ENCODE measurements around the gene NAPB. TPM values are rescaled to one million over a fixed set of nuclear protein-coding genes. Genes with fewer than 3 reads are reported as not detected.

The NAPB gene
- total and polyA plus RNA-seq, 2 of the 8 experiments (the other 6 are each of a cell fraction or from before 2014, with no cell fraction given), result 6.2 to 12.3 TPM

- TF ChIP-seq, protein P1, sequence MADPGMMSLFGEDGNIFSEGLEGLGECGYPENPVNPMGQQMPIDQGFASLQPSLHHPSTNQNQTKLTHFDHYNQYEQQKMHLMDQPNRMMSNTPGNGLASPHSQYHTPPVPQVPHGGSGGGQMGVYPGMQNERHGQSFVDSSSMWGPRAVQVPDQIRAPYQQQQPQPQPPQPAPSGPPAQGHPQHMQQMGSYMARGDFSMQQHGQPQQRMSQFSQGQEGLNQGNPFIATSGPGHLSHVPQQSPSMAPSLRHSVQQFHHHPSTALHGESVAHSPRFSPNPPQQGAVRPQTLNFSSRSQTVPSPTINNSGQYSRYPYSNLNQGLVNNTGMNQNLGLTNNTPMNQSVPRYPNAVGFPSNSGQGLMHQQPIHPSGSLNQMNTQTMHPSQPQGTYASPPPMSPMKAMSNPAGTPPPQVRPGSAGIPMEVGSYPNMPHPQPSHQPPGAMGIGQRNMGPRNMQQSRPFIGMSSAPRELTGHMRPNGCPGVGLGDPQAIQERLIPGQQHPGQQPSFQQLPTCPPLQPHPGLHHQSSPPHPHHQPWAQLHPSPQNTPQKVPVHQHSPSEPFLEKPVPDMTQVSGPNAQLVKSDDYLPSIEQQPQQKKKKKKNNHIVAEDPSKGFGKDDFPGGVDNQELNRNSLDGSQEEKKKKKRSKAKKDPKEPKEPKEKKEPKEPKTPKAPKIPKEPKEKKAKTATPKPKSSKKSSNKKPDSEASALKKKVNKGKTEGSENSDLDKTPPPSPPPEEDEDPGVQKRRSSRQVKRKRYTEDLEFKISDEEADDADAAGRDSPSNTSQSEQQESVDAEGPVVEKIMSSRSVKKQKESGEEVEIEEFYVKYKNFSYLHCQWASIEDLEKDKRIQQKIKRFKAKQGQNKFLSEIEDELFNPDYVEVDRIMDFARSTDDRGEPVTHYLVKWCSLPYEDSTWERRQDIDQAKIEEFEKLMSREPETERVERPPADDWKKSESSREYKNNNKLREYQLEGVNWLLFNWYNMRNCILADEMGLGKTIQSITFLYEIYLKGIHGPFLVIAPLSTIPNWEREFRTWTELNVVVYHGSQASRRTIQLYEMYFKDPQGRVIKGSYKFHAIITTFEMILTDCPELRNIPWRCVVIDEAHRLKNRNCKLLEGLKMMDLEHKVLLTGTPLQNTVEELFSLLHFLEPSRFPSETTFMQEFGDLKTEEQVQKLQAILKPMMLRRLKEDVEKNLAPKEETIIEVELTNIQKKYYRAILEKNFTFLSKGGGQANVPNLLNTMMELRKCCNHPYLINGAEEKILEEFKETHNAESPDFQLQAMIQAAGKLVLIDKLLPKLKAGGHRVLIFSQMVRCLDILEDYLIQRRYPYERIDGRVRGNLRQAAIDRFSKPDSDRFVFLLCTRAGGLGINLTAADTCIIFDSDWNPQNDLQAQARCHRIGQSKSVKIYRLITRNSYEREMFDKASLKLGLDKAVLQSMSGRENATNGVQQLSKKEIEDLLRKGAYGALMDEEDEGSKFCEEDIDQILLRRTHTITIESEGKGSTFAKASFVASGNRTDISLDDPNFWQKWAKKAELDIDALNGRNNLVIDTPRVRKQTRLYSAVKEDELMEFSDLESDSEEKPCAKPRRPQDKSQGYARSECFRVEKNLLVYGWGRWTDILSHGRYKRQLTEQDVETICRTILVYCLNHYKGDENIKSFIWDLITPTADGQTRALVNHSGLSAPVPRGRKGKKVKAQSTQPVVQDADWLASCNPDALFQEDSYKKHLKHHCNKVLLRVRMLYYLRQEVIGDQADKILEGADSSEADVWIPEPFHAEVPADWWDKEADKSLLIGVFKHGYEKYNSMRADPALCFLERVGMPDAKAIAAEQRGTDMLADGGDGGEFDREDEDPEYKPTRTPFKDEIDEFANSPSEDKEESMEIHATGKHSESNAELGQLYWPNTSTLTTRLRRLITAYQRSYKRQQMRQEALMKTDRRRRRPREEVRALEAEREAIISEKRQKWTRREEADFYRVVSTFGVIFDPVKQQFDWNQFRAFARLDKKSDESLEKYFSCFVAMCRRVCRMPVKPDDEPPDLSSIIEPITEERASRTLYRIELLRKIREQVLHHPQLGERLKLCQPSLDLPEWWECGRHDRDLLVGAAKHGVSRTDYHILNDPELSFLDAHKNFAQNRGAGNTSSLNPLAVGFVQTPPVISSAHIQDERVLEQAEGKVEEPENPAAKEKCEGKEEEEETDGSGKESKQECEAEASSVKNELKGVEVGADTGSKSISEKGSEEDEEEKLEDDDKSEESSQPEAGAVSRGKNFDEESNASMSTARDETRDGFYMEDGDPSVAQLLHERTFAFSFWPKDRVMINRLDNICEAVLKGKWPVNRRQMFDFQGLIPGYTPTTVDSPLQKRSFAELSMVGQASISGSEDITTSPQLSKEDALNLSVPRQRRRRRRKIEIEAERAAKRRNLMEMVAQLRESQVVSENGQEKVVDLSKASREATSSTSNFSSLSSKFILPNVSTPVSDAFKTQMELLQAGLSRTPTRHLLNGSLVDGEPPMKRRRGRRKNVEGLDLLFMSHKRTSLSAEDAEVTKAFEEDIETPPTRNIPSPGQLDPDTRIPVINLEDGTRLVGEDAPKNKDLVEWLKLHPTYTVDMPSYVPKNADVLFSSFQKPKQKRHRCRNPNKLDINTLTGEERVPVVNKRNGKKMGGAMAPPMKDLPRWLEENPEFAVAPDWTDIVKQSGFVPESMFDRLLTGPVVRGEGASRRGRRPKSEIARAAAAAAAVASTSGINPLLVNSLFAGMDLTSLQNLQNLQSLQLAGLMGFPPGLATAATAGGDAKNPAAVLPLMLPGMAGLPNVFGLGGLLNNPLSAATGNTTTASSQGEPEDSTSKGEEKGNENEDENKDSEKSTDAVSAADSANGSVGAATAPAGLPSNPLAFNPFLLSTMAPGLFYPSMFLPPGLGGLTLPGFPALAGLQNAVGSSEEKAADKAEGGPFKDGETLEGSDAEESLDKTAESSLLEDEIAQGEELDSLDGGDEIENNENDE (IDR thresholded peaks at IDR 0.05; ENCODE audit: insufficient replicate concordance, low read length), result no peak
- TF ChIP-seq SP4 (IDR thresholded peaks at IDR 0.05; ENCODE audit: low read length), result no peak
- no peak for TF ChIP-seq USF2 (IDR thresholded peaks at IDR 0.05; ENCODE audit: low read length)
Observed at GRCh38 chr20:23437126-23437899, 16.0 kb upstream of the NAPB start (continued).
